Spleen (tissue), 11 donors: ENCODE data around the gene IL34. TPM values are rescaled to one million over a fixed set of nuclear protein-coding genes. Genes with fewer than 3 reads are reported as not detected.
A peak's percentile ranks its signal among the peaks of the same experiment; 100 is the strongest.

Experiments
- DNase-seq: peaks from one replicate; pipeline ENCODE4 v3.0.0-alpha.2; 2020
- H3K27ac ChIP-seq, 8 donors: fragments of 200-600 bp; sonication (generic) in 7 of 8; 1 replicate in 4 of 8; 2 replicates in 4 of 8; pipeline versions ENCODE4 v1.5.0 to v1.8.0; 2016 to 2021; ENCODE audit warnings: inconsistent platforms in 4 of 8, mild to moderate bottlenecking in 4 of 8, moderate library complexity in 1 of 8
- H3K27me3 ChIP-seq, 7 donors: fragments of 200-600 bp; sonication (generic) in 6 of 7; replicated peaks in 1 of 7; 1 replicate in 4 of 7; 2 replicates in 3 of 7; pipeline versions ENCODE4 v1.5.0 to v1.8.0; 2016 to 2021; ENCODE audit warnings: inconsistent platforms in 3 of 7, mild to moderate bottlenecking in 1 of 7
- H3K36me3 ChIP-seq, 6 donors: fragments of 200-600 bp; sonication (generic) in 5 of 6; 1 replicate in 4 of 6; 2 replicates in 2 of 6; pipeline versions ENCODE4 v1.5.0 to v1.8.0; 2016 to 2021; ENCODE audit warnings: inconsistent platforms in 2 of 6
- H3K4me1 ChIP-seq, 6 donors: fragments of 200-600 bp; sonication (generic) in 5 of 6; 1 replicate in 3 of 6; 2 replicates in 3 of 6; pipeline versions ENCODE4 v1.5.0 to v1.8.0; 2016 to 2021; ENCODE audit warnings: inconsistent platforms in 3 of 6
- H3K4me3 ChIP-seq, 8 donors: fragments of 200-600 bp; sonication (generic) in 7 of 8; 1 replicate in 4 of 8; 2 replicates in 4 of 8; pipeline versions ENCODE4 v1.5.0 to v1.8.0; 2016 to 2021; ENCODE audit warnings: inconsistent platforms in 4 of 8, mild to moderate bottlenecking in 4 of 8, moderate library complexity in 2 of 8
- H3K9me3 ChIP-seq, 8 donors: fragments of 200-600 bp; sonication (generic) in 7 of 8; 1 replicate in 4 of 8; 2 replicates in 4 of 8; pipeline versions ENCODE4 v1.5.0 to v1.8.0; 2016 to 2021; ENCODE audit warnings: inconsistent platforms in 4 of 8
- POLR2A ChIP-seq, 3 donors: fragments of 450-650 bp; IDR thresholded peaks; one replicate each; pipeline ENCODE4 v1.5.1; 2017; ENCODE audit warnings: antibody characterized with exemption in 3 of 3, mild to moderate bottlenecking in 1 of 3
- POLR2AphosphoS5 ChIP-seq, 3 donors: sonication (generic); formaldehyde crosslinking; IDR thresholded peaks; one replicate each; pipeline ENCODE4 v1.5.1; 2017; ENCODE audit warnings: antibody characterized with exemption in 3 of 3
- WGBS, 5 donors: extraction: QIAGEN DNeasy Blood & Tissue Kit in 3 of 5; methylation state at CpG; one replicate each; pipeline versions ENCODE4 v1.1.5 to v1.1.7; 2013 to 2018; 5-methylcytosine and 5-hydroxymethylcytosine counted together
- intact Hi-C: fragments of 100-400 bp; cut with DNase I; formaldehyde crosslinking; loops from one replicate; pipeline ENCODE4 v1.15.0; 2023; ENCODE audit warnings: low total_unique reads
- polyA plus RNA-seq, 3 donors: library from polyadenylated mRNA; stranded (reverse); fragments of 200-250 nt; gene quantifications; one replicate each; pipeline ENCODE4 v1.2.1, GENCODE V29; 2013
- total RNA-seq, 7 donors: library from RNA; depleted of rRNA in 3 of 7; stranded (reverse); fragments of >200 nt in 3 of 7; fragmentation: NEBNext Ultra II Directional in 4 of 7; extraction: Animal tissue kit (Norgen Biotek cat#: 25700) in 4 of 7; gene quantifications; one replicate each; pipeline versions ENCODE4 v1.1.0 to v1.2.1, GENCODE V29; 2016 to 2021
- TF ChIP-seq, protein P1 (sequence below), 11 experiments: fragments of 200-600 bp in 7 of 11; fragments of 450-650 bp in 4 of 11; sonication (generic) in 4 of 11; IDR thresholded peaks in 8 of 11; conservative IDR thresholded peaks in 3 of 11; 1 replicate in 7 of 11; 2 replicates in 4 of 11; pipeline versions ENCODE4 v1.4.0 to v1.8.0; 2016 to 2021; ENCODE audit warnings: antibody characterized with exemption in 11 of 11, inconsistent platforms in 4 of 11, mild to moderate bottlenecking in 1 of 11
- donor health status: healthy with polysubstance abuse.
- donor health status: DM: no; HTN: no; CAD: no; lungs with moderate emphysema.
- donor health status: DM: no; HTN: no; CAD: no.
- donor health status: Bipolar disorder and iron deficiency.
- donor health status: healthy.
- donor health status: DM: no; HTN: no; CAD: no.
- donor health status: DM: yes; HTN: yes; CAD: no.

Gene IL34
- total and polyA plus RNA-seq, 10 donors, result 20.3 to 258 (median 128) TPM

- intact Hi-C loops, result no loop called here
- H3K36me3 ChIP-seq, result peaks cover 0 to 80% (median 1%) of the 10 kb centered on the region in 6 donors
- peaks cover 35 to 100% (median 80%) of the 10 kb centered on the region in 6 donors for H3K4me1 ChIP-seq
- peak overlapping the region in 7 of 8 donors; percentile 65 to 90 (median 84) for H3K27ac ChIP-seq
- no peaks in the 10 kb centered on the region for H3K27me3 ChIP-seq
- TF ChIP-seq POLR2AphosphoS5 (IDR thresholded peaks at IDR 0.05) (peak in 2 of 3 donors; percentile 77 to 85), POLR2A (IDR thresholded peaks at IDR 0.05) (no peak)
- 64 to 87% (median 78%) methylated on average over 8 to 14 of the region's 14 CpGs for WGBS, 5 donors
- no peaks in the 10 kb centered on the region for H3K9me3 ChIP-seq
- no peak for DNase-seq
- H3K4me3 ChIP-seq, result no peak overlapping the region
Measured at GRCh38 chr16:70692130-70692872, 45.9 kb downstream of the IL34 start.

DNA sequence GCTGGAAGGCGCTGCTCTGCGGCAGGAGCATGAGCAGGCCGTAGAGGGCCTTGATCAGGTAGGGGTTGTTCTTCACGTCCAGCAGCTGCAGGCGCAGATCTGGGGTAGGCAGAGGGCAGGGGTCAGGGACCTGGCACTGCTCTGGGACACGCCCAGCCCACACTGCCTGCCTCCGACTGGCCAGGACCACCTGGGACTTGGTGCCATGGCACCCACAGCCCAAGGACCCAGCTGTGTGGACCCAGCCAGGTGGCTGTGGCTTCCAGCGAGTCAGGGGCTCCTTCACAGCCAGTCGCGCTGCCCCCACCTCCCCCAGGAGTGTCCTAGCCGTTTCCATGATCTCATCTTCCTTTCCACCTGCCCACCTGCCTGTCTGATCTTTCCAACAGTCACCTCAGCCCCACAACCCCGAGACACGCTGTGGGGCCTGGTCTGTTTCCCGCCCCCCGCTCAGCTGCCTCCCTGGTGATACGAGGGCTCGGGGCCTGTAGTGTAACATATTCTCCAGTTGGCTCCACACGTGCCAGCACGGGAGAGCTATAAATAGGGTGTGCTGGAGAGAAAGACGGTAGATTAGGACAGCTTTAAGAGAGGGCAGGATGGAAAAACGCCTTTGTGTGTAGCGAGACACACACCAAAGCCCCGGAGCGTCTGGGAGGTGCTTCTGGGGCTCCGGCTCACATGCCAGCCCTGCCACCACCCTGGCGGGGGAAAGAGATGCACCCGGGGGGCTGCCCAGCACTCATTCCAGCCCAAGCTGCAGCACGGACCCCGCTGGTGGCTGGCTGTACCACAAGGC, 46.7 kb downstream of the IL34 start:
- TF ChIP-seq, protein P1, sequence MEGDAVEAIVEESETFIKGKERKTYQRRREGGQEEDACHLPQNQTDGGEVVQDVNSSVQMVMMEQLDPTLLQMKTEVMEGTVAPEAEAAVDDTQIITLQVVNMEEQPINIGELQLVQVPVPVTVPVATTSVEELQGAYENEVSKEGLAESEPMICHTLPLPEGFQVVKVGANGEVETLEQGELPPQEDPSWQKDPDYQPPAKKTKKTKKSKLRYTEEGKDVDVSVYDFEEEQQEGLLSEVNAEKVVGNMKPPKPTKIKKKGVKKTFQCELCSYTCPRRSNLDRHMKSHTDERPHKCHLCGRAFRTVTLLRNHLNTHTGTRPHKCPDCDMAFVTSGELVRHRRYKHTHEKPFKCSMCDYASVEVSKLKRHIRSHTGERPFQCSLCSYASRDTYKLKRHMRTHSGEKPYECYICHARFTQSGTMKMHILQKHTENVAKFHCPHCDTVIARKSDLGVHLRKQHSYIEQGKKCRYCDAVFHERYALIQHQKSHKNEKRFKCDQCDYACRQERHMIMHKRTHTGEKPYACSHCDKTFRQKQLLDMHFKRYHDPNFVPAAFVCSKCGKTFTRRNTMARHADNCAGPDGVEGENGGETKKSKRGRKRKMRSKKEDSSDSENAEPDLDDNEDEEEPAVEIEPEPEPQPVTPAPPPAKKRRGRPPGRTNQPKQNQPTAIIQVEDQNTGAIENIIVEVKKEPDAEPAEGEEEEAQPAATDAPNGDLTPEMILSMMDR (IDR thresholded peaks at IDR 0.05 in 8 of 11, conservative IDR thresholded peaks at IDR 0.05 in 3 of 11), result no peak
- TF ChIP-seq POLR2AphosphoS5 (IDR thresholded peaks at IDR 0.05), result no peak
- TF ChIP-seq POLR2A (IDR thresholded peaks at IDR 0.05), result no peak
- H3K36me3 ChIP-seq, result peaks cover 0 to 82% (median 2%) of the 10 kb centered on the region in 6 donors
- H3K4me1 ChIP-seq, result peaks cover 40 to 100% (median 80%) of the 10 kb centered on the region in 6 donors
- WGBS, 5 donors, result 82 to 88% (median 84%) methylated on average over 21 to 29 of the region's 29 CpGs
- intact Hi-C loops, result no loop called here
- H3K27me3 ChIP-seq, result no peaks in the 10 kb centered on the region
- H3K4me3 ChIP-seq, result no peak overlapping the region
- peak overlapping the region in 7 of 8 donors; percentile 36 to 90 (median 84) for H3K27ac ChIP-seq
- DNase-seq, result no peak
- H3K9me3 ChIP-seq, result no peaks in the 10 kb centered on the region

DNA sequence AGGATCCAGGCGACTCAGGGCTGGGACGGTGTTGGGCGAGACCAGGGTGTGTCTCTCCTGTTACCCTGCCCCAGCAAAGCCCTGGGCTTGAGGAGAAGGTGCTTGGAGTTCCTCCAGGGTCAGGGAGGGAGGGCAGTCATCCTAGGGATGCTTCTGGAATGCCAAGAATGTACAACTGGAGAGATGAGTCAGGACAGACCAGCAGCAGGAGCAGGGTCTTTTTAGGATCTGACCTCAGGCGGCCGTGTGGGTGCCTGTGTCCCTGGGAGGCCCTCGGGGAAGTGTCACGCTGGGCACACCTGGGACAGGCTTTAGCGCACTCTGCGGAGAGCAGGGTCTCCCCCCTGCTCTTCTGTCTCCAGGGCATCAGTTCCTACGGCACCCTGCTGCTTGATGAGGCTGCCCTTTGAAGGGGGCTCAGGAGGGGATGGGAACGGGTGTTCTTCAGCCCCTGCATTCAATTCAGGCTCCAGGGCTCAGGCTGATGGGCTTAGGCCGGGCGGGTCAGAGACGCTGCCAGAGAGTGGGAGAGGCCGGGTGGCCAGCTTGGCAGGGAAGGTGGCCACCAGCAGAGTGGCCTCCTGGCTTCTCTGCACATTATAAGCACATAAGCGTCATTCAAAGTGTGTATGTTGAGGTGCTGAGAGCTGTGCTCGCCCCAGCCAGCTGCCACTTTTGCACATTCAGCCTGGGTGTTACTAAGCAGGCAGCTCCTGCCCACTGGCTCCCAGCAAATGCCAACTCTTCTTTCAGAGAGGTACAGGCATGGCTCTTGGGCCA, 47.9 kb downstream of the IL34 start:
- Histone ChIP-seq H3K9me3 (no peaks in the 10 kb centered on the region), H3K4me1 (peaks cover 43 to 100% (median 73%) of the 10 kb centered on the region in 6 donors), H3K36me3 (peaks cover 0 to 90% (median 7%) of the 10 kb centered on the region in 6 donors), H3K4me3 (no peak overlapping the region), H3K27ac (peak overlapping the region in 5 of 8 donors; percentile 80 to 90 (median 86)), H3K27me3 (no peaks in the 10 kb centered on the region)
- WGBS, 5 donors, result 86 to 93% (median 87%) methylated on average over 11 to 17 of the region's 17 CpGs
- DNase-seq, result no peak
- TF ChIP-seq, protein P1 (IDR thresholded peaks at IDR 0.05 in 8 of 11, conservative IDR thresholded peaks at IDR 0.05 in 3 of 11), result no peak
- TF ChIP-seq POLR2A (IDR thresholded peaks at IDR 0.05) (no peak), POLR2AphosphoS5 (IDR thresholded peaks at IDR 0.05) (peak in 1 of 3 donors; percentile 29)
- intact Hi-C loops, result no loop called here

GRCh38 chr16:70694868-70695218, 48.5 kb downstream of the IL34 start:
- Histone ChIP-seq H3K4me3 (no peak overlapping the region), H3K9me3 (no peaks in the 10 kb centered on the region), H3K36me3 (peaks cover 0 to 90% (median 8%) of the 10 kb centered on the region in 6 donors), H3K27me3 (no peaks in the 10 kb centered on the region), H3K4me1 (peaks cover 43 to 100% (median 70%) of the 10 kb centered on the region in 6 donors), H3K27ac (peak overlapping the region in 5 of 8 donors; percentile 71 to 90 (median 86))
- 82 to 92% (median 84%) methylated on average over 4 of the region's 4 CpGs for WGBS, 5 donors
- no peak for DNase-seq
- TF ChIP-seq POLR2A (IDR thresholded peaks at IDR 0.05), result no peak
- TF ChIP-seq, protein P1 (IDR thresholded peaks at IDR 0.05 in 8 of 11, conservative IDR thresholded peaks at IDR 0.05 in 3 of 11), result no peak
- TF ChIP-seq POLR2AphosphoS5 (IDR thresholded peaks at IDR 0.05), result no peak
- intact Hi-C loops, result no loop called here
